HepG2 (cell line): ENCODE results near the gene COMMD9.

Source experiments
- EZH2 ChIP-seq: conservative IDR thresholded peaks from 2 replicates; pipeline ENCODE4 v1.6.1; 2012; ENCODE audit warnings: mild to moderate bottlenecking, low read depth, low read length, moderate library complexity
- POLR2A ChIP-seq, 2 experiments: IDR thresholded peaks; 2 replicates each; pipeline ENCODE4 v1.6.1; 2011; ENCODE audit warnings: low read depth in 2 of 2, low read length in 2 of 2, mild to moderate bottlenecking in 1 of 2, moderate library complexity in 1 of 2; ENCODE audit not compliant: insufficient read depth in 1 of 2
- SUZ12 ChIP-seq: fragments of 150-350 bp; IDR thresholded peaks from 2 replicates; pipeline ENCODE4 v1.6.1; 2014; ENCODE audit warnings: low read depth, low read length
- ZNF607 ChIP-seq: sonication (generic); formaldehyde crosslinking; IDR thresholded peaks from 2 replicates; pipeline ENCODE4 v1.5.1; 2020; ENCODE audit warnings: missing genetic modification reagents, mild to moderate bottlenecking, borderline replicate concordance
- TF ChIP-seq, protein P1 (sequence below): sonication (generic); formaldehyde crosslinking; IDR thresholded peaks from 2 replicates; pipeline ENCODE4 v1.5.0; 2020; ENCODE audit warnings: mild to moderate bottlenecking, missing genetic modification reagents, moderate library complexity

- TF ChIP-seq ZNF607 (no peak), POLR2A (IDR thresholded peaks at IDR 0.05; ENCODE audit: insufficient read depth in 1 of 2, low read depth in 2 of 2, low read length in 2 of 2) (no peak), SUZ12 (no peak), EZH2 (no peak)
- TF ChIP-seq, protein P1, sequence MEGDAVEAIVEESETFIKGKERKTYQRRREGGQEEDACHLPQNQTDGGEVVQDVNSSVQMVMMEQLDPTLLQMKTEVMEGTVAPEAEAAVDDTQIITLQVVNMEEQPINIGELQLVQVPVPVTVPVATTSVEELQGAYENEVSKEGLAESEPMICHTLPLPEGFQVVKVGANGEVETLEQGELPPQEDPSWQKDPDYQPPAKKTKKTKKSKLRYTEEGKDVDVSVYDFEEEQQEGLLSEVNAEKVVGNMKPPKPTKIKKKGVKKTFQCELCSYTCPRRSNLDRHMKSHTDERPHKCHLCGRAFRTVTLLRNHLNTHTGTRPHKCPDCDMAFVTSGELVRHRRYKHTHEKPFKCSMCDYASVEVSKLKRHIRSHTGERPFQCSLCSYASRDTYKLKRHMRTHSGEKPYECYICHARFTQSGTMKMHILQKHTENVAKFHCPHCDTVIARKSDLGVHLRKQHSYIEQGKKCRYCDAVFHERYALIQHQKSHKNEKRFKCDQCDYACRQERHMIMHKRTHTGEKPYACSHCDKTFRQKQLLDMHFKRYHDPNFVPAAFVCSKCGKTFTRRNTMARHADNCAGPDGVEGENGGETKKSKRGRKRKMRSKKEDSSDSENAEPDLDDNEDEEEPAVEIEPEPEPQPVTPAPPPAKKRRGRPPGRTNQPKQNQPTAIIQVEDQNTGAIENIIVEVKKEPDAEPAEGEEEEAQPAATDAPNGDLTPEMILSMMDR (CRISPR knock-in tag), result no peak
Observed at GRCh38 chr11:36234825-36235224, 54.4 kb downstream of the COMMD9 start.
